Kidney epithelial cell (primary cell): ENCODE measurements around the gene BCAR3. TPM values are rescaled to one million over a fixed set of nuclear protein-coding genes. Genes with fewer than 3 reads are reported as not detected.
"Not testable (repeated sequence)": the region's sequence is repeated elsewhere in the genome, so short reads cannot be mapped to it uniquely, and the experiment has no call there.

ENCODE experiments used
- DNase-seq: peaks from one replicate; pipeline ENCODE4 v3.0.0-alpha.2; 2010; ENCODE audit warnings: low read depth
- H3K27me3 ChIP-seq: 2 replicates; pipeline ENCODE4 v1.6.0; 2011; ENCODE audit warnings: low read length; ENCODE audit not compliant: control insufficient read depth, insufficient read depth
- H3K36me3 ChIP-seq: 2 replicates; pipeline ENCODE4 v1.5.1; 2011; ENCODE audit warnings: low read length; ENCODE audit not compliant: control insufficient read depth, insufficient read depth
- H3K4me3 ChIP-seq: 2 replicates; pipeline ENCODE4 v1.5.1; 2011; ENCODE audit warnings: low read depth, mild to moderate bottlenecking, control low read depth, low read length
- CTCF ChIP-seq: IDR thresholded peaks from 2 replicates; pipeline ENCODE4 v1.5.1; 2011; ENCODE audit warnings: mild to moderate bottlenecking, moderate library complexity, low read length, control low read depth, inconsistent platforms; ENCODE audit not compliant: insufficient read depth, poor library complexity, severe bottlenecking
- total RNA-seq: library from RNA; depleted of rRNA; stranded (reverse); fragments of >200 nt; gene quantifications from 2 replicates; pipeline ENCODE4 v1.2.3, GENCODE V29; 2015

BCAR3 gene
- total RNA-seq, 1 donor from 2014 or later: 93.3 TPM

GRCh38 chr1:93653656-93654055, 28.0 kb downstream of the BCAR3 start:
- Histone ChIP-seq H3K27me3 (no peaks in the 10 kb centered on the region), H3K4me3 (no peak overlapping the region), H3K36me3 (peaks cover 2% of the 10 kb centered on the region)
- no peak for TF ChIP-seq CTCF
- DNase-seq: no peak

GRCh38 chr1:93652323-93652949, 29.2 kb downstream of the BCAR3 start:
- no peak overlapping the region for H3K4me3 ChIP-seq
- H3K36me3 ChIP-seq: peaks cover 2% of the 10 kb centered on the region
- no peak for TF ChIP-seq CTCF
- H3K27me3 ChIP-seq: no peaks in the 10 kb centered on the region
- no peak for DNase-seq

- no peak for TF ChIP-seq CTCF
- DNase-seq: no peak
- no peak overlapping the region for H3K4me3 ChIP-seq
- no peaks in the 10 kb centered on the region for H3K27me3 ChIP-seq
- peaks cover 2% of the 10 kb centered on the region for H3K36me3 ChIP-seq
These were observed 29.9 kb downstream of the BCAR3 start for GRCh38 chr1:93651695-93652094.

GRCh38 chr1:93650159-93650558, 31.5 kb downstream of the BCAR3 start:
- not testable (repeated sequence) for H3K27me3 ChIP-seq, H3K36me3 ChIP-seq, H3K4me3 ChIP-seq, DNase-seq

GRCh38 chr1:93649231-93649630, 32.4 kb downstream of the BCAR3 start:
- peaks cover under 1% of the 10 kb centered on the region for H3K36me3 ChIP-seq
- no peak for DNase-seq
- no peaks in the 10 kb centered on the region for H3K27me3 ChIP-seq
- no peak overlapping the region for H3K4me3 ChIP-seq
- TF ChIP-seq CTCF: no peak

GRCh38 chr1:93648656-93649055, 33.0 kb downstream of the BCAR3 start:
- DNase-seq: no peak
- H3K36me3 ChIP-seq: no peaks in the 10 kb centered on the region
- no peak for TF ChIP-seq CTCF
- H3K27me3 ChIP-seq: no peaks in the 10 kb centered on the region
- H3K4me3 ChIP-seq: no peak overlapping the region
